ENCODE data around the gene RPS15. TPM values are rescaled to one million over a fixed set of nuclear protein-coding genes. Genes with fewer than 3 reads are reported as not detected.

Gene RPS15
- total and polyA plus RNA-seq, 2 of the 13 experiments (the other 11 are each of a cell fraction or from before 2014, with no cell fraction given), result 695 to 1,411 TPM

GRCh38 chr19:1438035-1438932 lies at the start of gene RPS15 (continued):
- TF ChIP-seq MYPOP (CRISPR knock-in tag; IDR thresholded peaks at IDR 0.05) (peak; percentile 89; the same call in 1 of the 2 replicates), PBX2 (CRISPR knock-in tag; IDR thresholded peaks at IDR 0.05) (no peak), TBL1XR1 (IDR thresholded peaks at IDR 0.05; ENCODE audit: borderline replicate concordance, low read length, partially characterized antibody) (no peak), ZNF263 (CRISPR knock-in tag; IDR thresholded peaks at IDR 0.05) (peak; percentile 67), ZNF543 (CRISPR knock-in tag; IDR thresholded peaks at IDR 0.05) (peak; percentile 94), SOX6 (IDR thresholded peaks at IDR 0.05) (no peak), SOX6 (CRISPR knock-in tag; IDR thresholded peaks at IDR 0.05) (peak; percentile 87), SYNCRIP (IDR thresholded peaks at IDR 0.05; ENCODE audit: insufficient read depth, low read depth, low read length) (no peak), ZBTB7A (CRISPR knock-in tag; IDR thresholded peaks at IDR 0.05) (no peak; the same call in none of the 2 replicates), ZBTB21 (CRISPR knock-in tag; IDR thresholded peaks at IDR 0.05) (0 out of 2 replicates have a peak, but pooled peaks have one; percentile 23), NR3C1 (CRISPR knock-in tag; IDR thresholded peaks at IDR 0.05) (no peak), ZNF552 (CRISPR knock-in tag; IDR thresholded peaks at IDR 0.05; ENCODE audit: borderline replicate concordance) (peak; percentile 96), ZNF720 (CRISPR knock-in tag; IDR thresholded peaks at IDR 0.05) (no peak), HES4 (CRISPR knock-in tag; IDR thresholded peaks at IDR 0.05; ENCODE audit: borderline replicate concordance) (peak; percentile 91), ZNF318 (CRISPR knock-in tag; IDR thresholded peaks at IDR 0.05) (peak; percentile 68; the same call in 1 of the 2 replicates), FOXC1 (CRISPR knock-in tag; IDR thresholded peaks at IDR 0.05; ENCODE audit: borderline replicate concordance) (peak; percentile 87; the same call in 1 of the 2 replicates), MTERF4 (CRISPR knock-in tag; IDR thresholded peaks at IDR 0.05) (peak; percentile 96)
